ENCODE data around the gene HMGCS2.

DNA sequence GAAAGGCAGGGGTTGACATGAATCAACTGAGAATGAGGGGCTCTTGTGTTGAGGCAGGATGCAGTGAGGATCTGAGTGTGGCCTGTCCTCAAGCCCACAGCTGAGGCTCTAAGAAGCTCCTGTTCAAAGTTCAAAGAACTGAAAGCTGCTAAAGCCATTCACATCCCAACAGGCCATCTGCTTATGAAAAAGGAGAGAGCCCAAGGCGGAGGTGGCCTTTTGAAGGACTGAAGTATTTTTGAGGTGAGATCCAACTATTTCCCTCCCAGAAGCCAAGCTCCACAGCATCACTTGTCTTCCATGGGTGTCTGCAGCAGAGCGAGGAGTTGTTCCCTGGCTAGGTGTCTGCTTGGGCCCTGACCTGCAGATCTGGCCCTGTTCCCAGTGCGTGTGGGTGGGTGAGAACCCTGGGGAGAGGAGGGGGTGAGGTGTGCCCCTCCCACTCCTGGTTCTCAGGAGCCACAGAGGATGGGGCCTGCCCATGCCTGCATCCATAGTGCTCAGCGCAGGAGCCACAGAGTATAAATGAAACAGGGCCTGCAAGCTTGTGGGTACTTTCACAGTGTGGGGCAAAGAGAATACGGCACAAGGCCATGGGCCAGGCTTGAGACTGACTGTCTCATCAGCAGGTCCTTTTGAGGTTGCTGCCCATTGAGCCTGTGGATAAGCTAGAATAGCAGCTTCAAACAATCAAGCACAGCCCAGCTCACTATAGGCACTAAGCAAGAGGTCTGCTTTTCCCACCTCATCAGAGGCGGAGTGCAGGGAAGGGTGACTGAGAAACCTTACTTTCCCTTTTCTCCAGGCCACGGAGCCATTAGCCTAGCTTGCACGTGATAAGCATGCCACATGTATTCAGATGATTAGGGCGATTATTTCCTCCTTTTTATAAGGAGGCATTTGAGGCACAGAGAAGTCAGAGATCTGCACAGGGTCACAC is 26.8 kb upstream of the HMGCS2 start:
- TF ChIP-seq, protein P1, sequence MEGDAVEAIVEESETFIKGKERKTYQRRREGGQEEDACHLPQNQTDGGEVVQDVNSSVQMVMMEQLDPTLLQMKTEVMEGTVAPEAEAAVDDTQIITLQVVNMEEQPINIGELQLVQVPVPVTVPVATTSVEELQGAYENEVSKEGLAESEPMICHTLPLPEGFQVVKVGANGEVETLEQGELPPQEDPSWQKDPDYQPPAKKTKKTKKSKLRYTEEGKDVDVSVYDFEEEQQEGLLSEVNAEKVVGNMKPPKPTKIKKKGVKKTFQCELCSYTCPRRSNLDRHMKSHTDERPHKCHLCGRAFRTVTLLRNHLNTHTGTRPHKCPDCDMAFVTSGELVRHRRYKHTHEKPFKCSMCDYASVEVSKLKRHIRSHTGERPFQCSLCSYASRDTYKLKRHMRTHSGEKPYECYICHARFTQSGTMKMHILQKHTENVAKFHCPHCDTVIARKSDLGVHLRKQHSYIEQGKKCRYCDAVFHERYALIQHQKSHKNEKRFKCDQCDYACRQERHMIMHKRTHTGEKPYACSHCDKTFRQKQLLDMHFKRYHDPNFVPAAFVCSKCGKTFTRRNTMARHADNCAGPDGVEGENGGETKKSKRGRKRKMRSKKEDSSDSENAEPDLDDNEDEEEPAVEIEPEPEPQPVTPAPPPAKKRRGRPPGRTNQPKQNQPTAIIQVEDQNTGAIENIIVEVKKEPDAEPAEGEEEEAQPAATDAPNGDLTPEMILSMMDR (conservative IDR thresholded peaks at IDR 0.05; ENCODE audit: low read length), result no peak
- TF ChIP-seq EZH2phosphoT487 (IDR thresholded peaks at IDR 0.05; ENCODE audit: borderline replicate concordance, low read depth, low read length), result no peak

All from OCI-LY7 (cell line).